ENCODE measurements around the gene FURIN. TPM values are rescaled to one million over a fixed set of nuclear protein-coding genes. Genes with fewer than 3 reads are reported as not detected.

FURIN gene
- total and polyA plus RNA-seq, 4 donors = 57.1 to 159 (median 92.1) TPM

DNA sequence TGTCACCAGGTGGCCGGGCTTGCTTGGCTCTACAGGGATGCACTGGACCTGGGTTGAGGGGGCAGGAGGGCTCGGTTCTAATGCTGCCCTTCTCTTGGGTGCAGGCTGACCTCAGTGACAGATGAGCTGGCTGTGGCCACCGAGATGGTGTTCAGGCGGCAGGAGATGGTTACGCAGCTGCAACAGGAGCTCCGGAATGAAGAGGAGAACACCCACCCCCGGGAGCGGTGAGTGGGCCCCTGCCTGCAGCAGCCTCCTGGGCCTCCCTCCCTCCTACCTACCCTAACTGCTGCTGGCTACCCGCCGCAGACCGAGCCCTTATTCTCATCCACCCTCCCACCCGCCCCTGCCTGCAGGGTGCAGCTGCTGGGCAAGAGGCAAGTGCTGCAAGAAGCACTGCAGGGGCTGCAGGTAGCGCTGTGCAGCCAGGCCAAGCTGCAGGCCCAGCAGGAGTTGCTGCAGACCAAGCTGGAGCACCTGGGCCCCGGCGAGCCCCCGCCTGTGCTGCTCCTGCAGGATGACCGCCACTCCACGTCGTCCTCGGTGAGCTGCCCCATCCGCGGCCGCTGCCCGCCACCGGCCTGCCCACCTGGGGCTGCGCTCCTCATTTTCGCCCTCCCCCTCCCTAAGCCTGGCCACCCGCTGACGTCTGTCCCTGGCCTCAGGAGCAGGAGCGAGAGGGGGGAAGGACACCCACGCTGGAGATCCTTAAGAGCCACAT is 21.5 kb downstream of the FURIN start:
- Histone ChIP-seq H3K4me3 (no peak overlapping the region), H3K36me3 (ENCODE audit: control insufficient read depth in 4 of 4, insufficient read depth in 4 of 4, low read length in 4 of 4) (peaks cover 0 to 57% (median 21%) of the 10 kb centered on the region in 4 donors), H3K9me3 (ENCODE audit: control insufficient read depth in 4 of 4, insufficient read depth in 3 of 4, low read length in 3 of 4) (no peaks in the 10 kb centered on the region), H3K9ac (ENCODE audit: insufficient read depth in 1 of 2, low read length in 2 of 2) (no peak overlapping the region), H3K27ac (ENCODE audit: low read depth in 1 of 2, low read length in 1 of 2) (no peak overlapping the region), H3K4me1 (ENCODE audit: control insufficient read depth in 5 of 5, insufficient read depth in 5 of 5, low read length in 5 of 5) (peaks cover 0 to 15% (median 6%) of the 10 kb centered on the region in 5 donors), H3K27me3 (ENCODE audit: control insufficient read depth in 3 of 3, insufficient read depth in 3 of 3, low read length in 2 of 3) (no peaks in the 10 kb centered on the region)
- DNase-seq = no peak
- TF ChIP-seq, protein P1, sequence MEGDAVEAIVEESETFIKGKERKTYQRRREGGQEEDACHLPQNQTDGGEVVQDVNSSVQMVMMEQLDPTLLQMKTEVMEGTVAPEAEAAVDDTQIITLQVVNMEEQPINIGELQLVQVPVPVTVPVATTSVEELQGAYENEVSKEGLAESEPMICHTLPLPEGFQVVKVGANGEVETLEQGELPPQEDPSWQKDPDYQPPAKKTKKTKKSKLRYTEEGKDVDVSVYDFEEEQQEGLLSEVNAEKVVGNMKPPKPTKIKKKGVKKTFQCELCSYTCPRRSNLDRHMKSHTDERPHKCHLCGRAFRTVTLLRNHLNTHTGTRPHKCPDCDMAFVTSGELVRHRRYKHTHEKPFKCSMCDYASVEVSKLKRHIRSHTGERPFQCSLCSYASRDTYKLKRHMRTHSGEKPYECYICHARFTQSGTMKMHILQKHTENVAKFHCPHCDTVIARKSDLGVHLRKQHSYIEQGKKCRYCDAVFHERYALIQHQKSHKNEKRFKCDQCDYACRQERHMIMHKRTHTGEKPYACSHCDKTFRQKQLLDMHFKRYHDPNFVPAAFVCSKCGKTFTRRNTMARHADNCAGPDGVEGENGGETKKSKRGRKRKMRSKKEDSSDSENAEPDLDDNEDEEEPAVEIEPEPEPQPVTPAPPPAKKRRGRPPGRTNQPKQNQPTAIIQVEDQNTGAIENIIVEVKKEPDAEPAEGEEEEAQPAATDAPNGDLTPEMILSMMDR (IDR thresholded peaks at IDR 0.05; ENCODE audit: control extremely low read depth, extremely low read depth) = no peak
- WGBS, 2 donors = 89 to 95% methylated on average over 20 to 31 of the region's 31 CpGs
- no peak for ATAC-seq (ENCODE audit: insufficient read depth, low FRiP score)

DNA sequence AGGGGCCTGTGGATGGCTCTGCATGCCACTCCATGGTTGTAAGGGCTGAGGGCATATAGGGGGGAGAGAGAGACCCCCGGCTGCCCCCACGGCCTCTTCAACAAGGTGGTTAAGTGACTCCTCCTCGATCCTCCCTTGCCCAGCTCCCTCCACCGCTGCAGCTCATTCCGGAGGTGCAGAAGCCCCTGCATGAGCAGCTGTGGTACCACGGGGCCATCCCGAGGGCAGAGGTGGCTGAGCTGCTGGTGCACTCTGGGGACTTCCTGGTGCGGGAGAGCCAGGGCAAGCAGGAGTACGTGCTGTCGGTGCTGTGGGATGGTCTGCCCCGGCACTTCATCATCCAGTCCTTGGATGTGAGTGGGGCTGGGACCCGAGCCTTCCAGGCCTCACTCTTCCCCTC is 22.5 kb downstream of the FURIN start:
- Histone ChIP-seq H3K27me3 (ENCODE audit: control insufficient read depth in 3 of 3, insufficient read depth in 3 of 3, low read length in 2 of 3) (no peaks in the 10 kb centered on the region), H3K9me3 (ENCODE audit: control insufficient read depth in 4 of 4, insufficient read depth in 3 of 4, low read length in 3 of 4) (no peaks in the 10 kb centered on the region), H3K36me3 (ENCODE audit: control insufficient read depth in 4 of 4, insufficient read depth in 4 of 4, low read length in 4 of 4) (peaks cover 0 to 65% (median 26%) of the 10 kb centered on the region in 4 donors), H3K27ac (ENCODE audit: low read depth in 1 of 2, low read length in 1 of 2) (no peak overlapping the region), H3K4me3 (no peak overlapping the region), H3K4me1 (ENCODE audit: control insufficient read depth in 5 of 5, insufficient read depth in 5 of 5, low read length in 5 of 5) (peaks cover 0 to 6% (median 3%) of the 10 kb centered on the region in 5 donors), H3K9ac (ENCODE audit: insufficient read depth in 1 of 2, low read length in 2 of 2) (no peak overlapping the region)
- ATAC-seq (ENCODE audit: insufficient read depth, low FRiP score) (no peak), DNase-seq (no peak)
- TF ChIP-seq, protein P1 (IDR thresholded peaks at IDR 0.05; ENCODE audit: control extremely low read depth, extremely low read depth) = no peak
- WGBS, 2 donors = 92 to 93% methylated on average over 12 of the region's 12 CpGs

DNA sequence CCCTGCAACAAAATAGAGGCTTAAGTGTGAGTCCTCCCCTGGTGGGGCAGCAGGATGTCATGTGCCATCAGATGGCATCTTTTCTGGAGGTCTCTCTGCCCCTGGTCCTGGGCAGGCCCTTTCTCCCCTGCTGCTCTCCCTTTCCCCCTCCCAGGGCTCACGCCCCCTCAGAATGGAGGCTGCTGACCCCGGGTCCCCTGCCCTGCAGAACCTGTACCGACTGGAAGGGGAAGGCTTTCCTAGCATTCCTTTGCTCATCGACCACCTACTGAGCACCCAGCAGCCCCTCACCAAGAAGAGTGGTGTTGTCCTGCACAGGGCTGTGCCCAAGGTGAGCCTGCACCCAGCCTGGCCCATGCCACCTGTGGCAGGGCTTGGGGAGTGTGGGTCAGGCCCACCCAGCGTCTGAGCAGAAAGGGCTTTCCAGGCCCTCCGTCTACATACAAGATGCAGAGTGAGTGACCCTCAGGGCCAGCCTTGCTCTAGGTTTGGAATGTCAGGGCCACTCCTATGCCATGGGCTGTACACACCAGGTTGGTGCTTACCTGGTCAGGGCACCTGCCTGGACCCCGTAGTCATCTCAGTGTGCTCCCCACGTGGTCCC is 23.1 kb downstream of the FURIN start:
- ATAC-seq (ENCODE audit: insufficient read depth, low FRiP score) (no peak), DNase-seq (no peak)
- H3K4me3 ChIP-seq = no peak overlapping the region
- no peak overlapping the region for H3K9ac ChIP-seq (ENCODE audit: insufficient read depth in 1 of 2, low read length in 2 of 2)
- peaks cover 0 to 65% (median 26%) of the 10 kb centered on the region in 4 donors for H3K36me3 ChIP-seq (ENCODE audit: control insufficient read depth in 4 of 4, insufficient read depth in 4 of 4, low read length in 4 of 4)
- H3K27ac ChIP-seq (ENCODE audit: low read depth in 1 of 2, low read length in 1 of 2) = no peak overlapping the region
- WGBS, 2 donors = 88 to 96% methylated on average over 8 of the region's 8 CpGs
- H3K4me1 ChIP-seq (ENCODE audit: control insufficient read depth in 5 of 5, insufficient read depth in 5 of 5, low read length in 5 of 5) = peaks cover 0 to 3% (median 0%) of the 10 kb centered on the region in 5 donors
- H3K9me3 ChIP-seq (ENCODE audit: control insufficient read depth in 4 of 4, insufficient read depth in 3 of 4, low read length in 3 of 4) = no peaks in the 10 kb centered on the region
- H3K27me3 ChIP-seq (ENCODE audit: control insufficient read depth in 3 of 3, insufficient read depth in 3 of 3, low read length in 2 of 3) = no peaks in the 10 kb centered on the region
- TF ChIP-seq, protein P1 (IDR thresholded peaks at IDR 0.05; ENCODE audit: control extremely low read depth, extremely low read depth) = no peak

All from lung (tissue), 12 donors.